Testis (tissue), 3 donors: ENCODE results near the gene VAMP8. TPM values are rescaled to one million over a fixed set of nuclear protein-coding genes. Genes with fewer than 3 reads are reported as not detected.
A peak's percentile ranks its signal among the peaks of the same experiment; 100 is the strongest.
"Not testable (repeated sequence)": the region's sequence is repeated elsewhere in the genome, so short reads cannot be mapped to it uniquely, and the experiment has no call there.

Experiments
- DNase-seq: peaks from one replicate; pipeline ENCODE4 v3.0.0-alpha.2; 2019
- H3K27ac ChIP-seq, 2 donors: fragments of 200-600 bp; sonication (generic); one replicate each; pipeline ENCODE4 v1.5.1; 2019
- H3K27me3 ChIP-seq: fragments of 200-600 bp; sonication (generic); one replicate; pipeline ENCODE4 v1.5.1; 2019
- H3K36me3 ChIP-seq: fragments of 200-600 bp; sonication (generic); one replicate; pipeline ENCODE4 v1.5.1; 2017; ENCODE audit warnings: low read depth; ENCODE audit errors: missing control alignments
- H3K4me1 ChIP-seq: fragments of 200-600 bp; sonication (generic); one replicate; pipeline ENCODE4 v1.5.1; 2019
- H3K4me3 ChIP-seq, 2 donors: fragments of 200-600 bp; sonication (generic); one replicate each; pipeline ENCODE4 v1.5.1; 2017 to 2019
- H3K9me3 ChIP-seq: fragments of 200-600 bp; sonication (generic); one replicate; pipeline ENCODE4 v1.5.1; 2017
- CTCF ChIP-seq, 3 experiments: fragments of 450-650 bp in 2 of 3; fragments of 200-600 bp in 1 of 3; sonication (generic) in 1 of 3; IDR thresholded peaks; one replicate each; pipeline ENCODE4 v1.5.1; 2016 to 2019; ENCODE audit warnings: antibody characterized with exemption in 3 of 3, mild to moderate bottlenecking in 2 of 3, moderate library complexity in 1 of 3
- POLR2A ChIP-seq: fragments of 450-650 bp; IDR thresholded peaks from one replicate; pipeline ENCODE4 v1.6.1; 2017; ENCODE audit warnings: antibody characterized with exemption, mild to moderate bottlenecking, moderate library complexity
- WGBS, 2 donors: methylation state at CpG; one replicate each; pipeline ENCODE4 v1.1.5; 2018; 5-methylcytosine and 5-hydroxymethylcytosine counted together
- intact Hi-C: fragments of 100-400 bp; cut with DNase I; formaldehyde crosslinking; loops from one replicate; pipeline ENCODE4 v1.15.1; 2023; ENCODE audit warnings: low total_unique reads
- polyA plus RNA-seq: library from polyadenylated mRNA; stranded (reverse); fragments of 350-450 nt; fragmentation: Illumina TruSeq; extraction: RNeasy Lipid Tissue Mini Kit (QIAGEN cat#74804); gene quantifications from one replicate; pipeline ENCODE4 v1.2.3, GENCODE V29; 2014; ENCODE audit warnings: low read depth, low replicate concordance; ENCODE audit not compliant: insufficient read depth
- total RNA-seq, 2 donors: library from RNA; depleted of rRNA; stranded (reverse); fragments of >200 nt; gene quantifications; one replicate each; pipeline ENCODE4 v1.2.3, GENCODE V29; 2016

The VAMP8 gene
- total and polyA plus RNA-seq, 3 donors from 2014 or later: 10.8 to 59.0 (median 13.9) TPM

- Histone ChIP-seq H3K9me3 (no peaks in the 10 kb centered on the region), H3K36me3 (no peaks in the 10 kb centered on the region), H3K4me1 (peaks cover 4% of the 10 kb centered on the region), H3K27me3 (no peaks in the 10 kb centered on the region), H3K27ac (no peak overlapping the region), H3K4me3 (no peak overlapping the region)
- intact Hi-C loops: loop anchor here (5.0 kb wide), 2 partner anchors 47 to 123 kb away; partner anchors contain the start of gene TMEM150A
- DNase-seq: no peak
- TF ChIP-seq CTCF (IDR thresholded peaks at IDR 0.05): no peak
- no peak for TF ChIP-seq POLR2A
- 83 to 86% methylated on average over 3 of the region's 3 CpGs for WGBS, 2 donors
Observed at GRCh38 chr2:85554980-85555612, 22.3 kb upstream of the VAMP8 start.

- H3K27ac ChIP-seq: no peak overlapping the region
- H3K4me3 ChIP-seq: no peak overlapping the region
- H3K36me3 ChIP-seq: no peaks in the 10 kb centered on the region
- H3K4me1 ChIP-seq: peaks cover 12% of the 10 kb centered on the region
- intact Hi-C loops: loop anchor here (5.0 kb wide), 1 partner anchor 45 kb away; the partner anchor contains the start of gene TMEM150A
- TF ChIP-seq POLR2A (no peak), CTCF (IDR thresholded peaks at IDR 0.05) (no peak)
- H3K9me3 ChIP-seq: no peaks in the 10 kb centered on the region
- no peak for DNase-seq
- WGBS, 2 donors: 90 to 93% methylated on average over 5 of the region's 5 CpGs
- no peaks in the 10 kb centered on the region for H3K27me3 ChIP-seq
Observed at GRCh38 chr2:85557130-85557529, 20.3 kb upstream of the VAMP8 start.

- TF ChIP-seq CTCF (IDR thresholded peaks at IDR 0.05): no peak
- WGBS, 2 donors: 91 to 100% methylated on average over 1 of the region's 1 CpG
- no peak for DNase-seq
- Histone ChIP-seq H3K4me3 (no peak overlapping the region), H3K27ac (no peak overlapping the region), H3K27me3 (no peaks in the 10 kb centered on the region), H3K9me3 (no peaks in the 10 kb centered on the region), H3K4me1 (peaks cover 14% of the 10 kb centered on the region), H3K36me3 (no peaks in the 10 kb centered on the region)
- intact Hi-C loops: loop anchor here (5.0 kb wide), 1 partner anchor 44 kb away; the partner anchor contains the start of gene TMEM150A
Observed at GRCh38 chr2:85558160-85558559, 19.2 kb upstream of the VAMP8 start.

- WGBS, 2 donors: 58 to 71% methylated on average over 12 of the region's 12 CpGs
- H3K9me3 ChIP-seq, DNase-seq, H3K27me3 ChIP-seq, H3K27ac ChIP-seq, H3K36me3 ChIP-seq, intact Hi-C loops: not testable (repeated sequence)
- H3K4me3 ChIP-seq: peak overlapping the region in 1 of 2 donors; percentile 87
- peaks cover 14% of the 10 kb centered on the region for H3K4me1 ChIP-seq
Observed at GRCh38 chr2:85560403-85560726, 17.0 kb upstream of the VAMP8 start.

- 4 to 5% methylated on average over 10 to 14 of the region's 14 CpGs for whole genome bisulfite sequencing, 2 donors
- peak overlapping the region; percentile 72 to 87 for H3K4me3 ChIP-seq
- H3K36me3 ChIP-seq: no peaks in the 10 kb centered on the region
- intact Hi-C loops: no loop called here
- H3K4me1 ChIP-seq: peaks cover 14% of the 10 kb centered on the region
- H3K27me3 ChIP-seq: no peaks in the 10 kb centered on the region
- H3K27ac ChIP-seq: peak overlapping the region; percentile 78
- no peaks in the 10 kb centered on the region for H3K9me3 ChIP-seq
- TF ChIP-seq POLR2A: no peak
- no peak for TF ChIP-seq CTCF (IDR thresholded peaks at IDR 0.05)
- DNase-seq: no peak
Observed at GRCh38 chr2:85560812-85561279, 16.5 kb upstream of the VAMP8 start.
